ENCODE results near the gene SPTSSA. TPM values are rescaled to one million over a fixed set of nuclear protein-coding genes. Genes with fewer than 3 reads are reported as not detected.

Gene SPTSSA
- total and polyA plus RNA-seq, 2 donors (not counting 1 experiment from before 2014, with no cell fraction given) = 20.1 to 38.4 TPM

DNA sequence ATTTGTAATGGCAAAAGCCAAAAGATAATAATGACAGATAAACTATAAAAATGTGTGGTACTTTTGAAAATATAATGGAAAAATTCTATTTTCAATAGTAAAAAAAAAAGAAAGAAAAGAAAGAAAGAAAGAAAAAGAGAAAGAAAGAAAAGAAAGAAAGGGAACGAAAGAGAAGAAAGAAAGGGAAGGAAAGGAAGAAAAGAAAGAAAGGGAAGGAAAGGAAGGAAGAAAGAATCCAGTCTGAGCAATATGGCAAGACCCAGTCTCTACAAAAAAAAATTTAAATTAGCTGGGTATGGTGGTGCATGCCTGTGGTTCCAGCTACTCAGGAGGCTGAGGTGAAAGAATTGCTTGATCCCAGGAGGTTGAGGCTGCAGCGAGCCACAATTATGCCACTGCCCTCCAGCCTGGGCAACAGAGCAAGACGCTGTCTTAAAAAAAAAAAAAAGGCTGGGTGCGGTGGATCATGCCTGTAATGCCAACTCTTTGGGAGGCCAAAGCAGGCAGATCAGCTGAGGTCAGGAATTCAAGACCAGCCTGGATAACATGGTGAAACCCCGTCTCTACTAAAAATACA is 39.1 kb upstream of the SPTSSA start:
- Histone ChIP-seq H3K4me3 (replicated peaks in 1 of 4; ENCODE audit: control extremely low read depth in 1 of 4, insufficient read depth in 1 of 4, low read depth in 3 of 4, low read length in 4 of 4) (no peak overlapping the region), H3K27ac (ENCODE audit: insufficient read depth, low read length) (no peak overlapping the region), H3K36me3 (ENCODE audit: control insufficient read depth, insufficient read depth, low read length) (no peaks in the 10 kb centered on the region), H2AFZ (ENCODE audit: low read length) (no peak overlapping the region), H4K20me1 (ENCODE audit: control insufficient read depth, extremely low read depth, insufficient read depth, low read length) (no peaks in the 10 kb centered on the region), H3K4me2 (ENCODE audit: extremely low read depth, insufficient read depth, low read length) (no peak overlapping the region), H3K27me3 (ENCODE audit: control insufficient read depth, insufficient read depth, low read length) (no peaks in the 10 kb centered on the region), H3K9me3 (ENCODE audit: control insufficient read depth, insufficient read depth, low read depth, low read length) (no peaks in the 10 kb centered on the region), H3K4me1 (ENCODE audit: control insufficient read depth, extremely low read depth, insufficient read depth, low read length) (peaks cover 8% of the 10 kb centered on the region), H3K79me2 (ENCODE audit: control insufficient read depth, insufficient read depth, low read length) (no peaks in the 10 kb centered on the region), H3K9ac (ENCODE audit: insufficient read depth, low read length) (no peak overlapping the region)
- peak in 1 of 2 donors; percentile 53 for DNase-seq (ENCODE audit: low read depth in 2 of 2)
- TF ChIP-seq EZH2 (IDR thresholded peaks at IDR 0.05; ENCODE audit: low read length, missing control alignments) = no peak
- TF ChIP-seq CTCF (conservative IDR thresholded peaks at IDR 0.05 in 1 of 2, IDR thresholded peaks at IDR 0.05 in 1 of 2; ENCODE audit: low read depth in 1 of 2, low read length in 2 of 2) = no peak

- peaks cover 8% of the 10 kb centered on the region for H3K4me1 ChIP-seq (ENCODE audit: control insufficient read depth, extremely low read depth, insufficient read depth, low read length)
- peak; percentile 26 to 45 for DNase-seq (ENCODE audit: low read depth in 2 of 2)
- no peak overlapping the region for H3K27ac ChIP-seq (ENCODE audit: insufficient read depth, low read length)
These were observed 36.8 kb upstream of the SPTSSA start for GRCh38 chr14:34498684-34499412.

More at GRCh38 chr14:34498684-34499412, 36.8 kb upstream of the SPTSSA start:
- Histone ChIP-seq H3K9me3 (ENCODE audit: control insufficient read depth, insufficient read depth, low read depth, low read length) (no peaks in the 10 kb centered on the region), H3K36me3 (ENCODE audit: control insufficient read depth, insufficient read depth, low read length) (no peaks in the 10 kb centered on the region), H3K4me3 (replicated peaks in 1 of 4; ENCODE audit: control extremely low read depth in 1 of 4, insufficient read depth in 1 of 4, low read depth in 3 of 4, low read length in 4 of 4) (no peak overlapping the region), H3K4me2 (ENCODE audit: extremely low read depth, insufficient read depth, low read length) (no peak overlapping the region), H4K20me1 (ENCODE audit: control insufficient read depth, extremely low read depth, insufficient read depth, low read length) (no peaks in the 10 kb centered on the region), H2AFZ (ENCODE audit: low read length) (no peak overlapping the region), H3K79me2 (ENCODE audit: control insufficient read depth, insufficient read depth, low read length) (no peaks in the 10 kb centered on the region), H3K9ac (ENCODE audit: insufficient read depth, low read length) (no peak overlapping the region), H3K27me3 (ENCODE audit: control insufficient read depth, insufficient read depth, low read length) (no peaks in the 10 kb centered on the region)
- TF ChIP-seq EZH2 (IDR thresholded peaks at IDR 0.05; ENCODE audit: low read length, missing control alignments) = no peak
- peak; percentile 26 to 39 for TF ChIP-seq CTCF (conservative IDR thresholded peaks at IDR 0.05 in 1 of 2, IDR thresholded peaks at IDR 0.05 in 1 of 2; ENCODE audit: low read depth in 1 of 2, low read length in 2 of 2)
